DMS 273 (cell line): ENCODE data around the gene WDR20.

Source experiments
- DNase-seq: peaks from one replicate; lab custom pipeline; 2025; ENCODE audit not compliant: unreplicated experiment; lab: John Stamatoyannopoulos, UW

Gene WDR20

GRCh38 chr14:102196039-102196901 lies 56.6 kb downstream of the WDR20 start:
- DNase-seq, result peak; percentile 71

DNA sequence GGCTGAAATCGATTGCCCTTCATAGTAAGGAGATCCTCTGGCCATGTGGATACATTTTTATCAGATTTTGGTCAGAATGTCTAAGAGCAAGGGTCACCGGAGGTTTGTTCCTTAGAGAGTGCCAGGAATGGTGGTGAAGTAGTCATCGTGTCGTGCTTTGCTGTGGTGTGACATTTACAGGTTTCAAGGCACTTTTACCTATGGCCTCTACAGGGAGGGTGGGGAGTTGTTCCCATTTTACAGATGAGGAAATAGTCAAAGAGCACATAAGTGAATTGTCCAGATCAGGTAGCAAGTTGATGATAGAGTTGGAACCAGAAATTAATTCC lies 57.2 kb downstream of the WDR20 start:
- no peak for DNase-seq

- DNase-seq, result no peak
Measured at GRCh38 chr14:102197317-102197853, 57.7 kb downstream of the WDR20 start.

DNA sequence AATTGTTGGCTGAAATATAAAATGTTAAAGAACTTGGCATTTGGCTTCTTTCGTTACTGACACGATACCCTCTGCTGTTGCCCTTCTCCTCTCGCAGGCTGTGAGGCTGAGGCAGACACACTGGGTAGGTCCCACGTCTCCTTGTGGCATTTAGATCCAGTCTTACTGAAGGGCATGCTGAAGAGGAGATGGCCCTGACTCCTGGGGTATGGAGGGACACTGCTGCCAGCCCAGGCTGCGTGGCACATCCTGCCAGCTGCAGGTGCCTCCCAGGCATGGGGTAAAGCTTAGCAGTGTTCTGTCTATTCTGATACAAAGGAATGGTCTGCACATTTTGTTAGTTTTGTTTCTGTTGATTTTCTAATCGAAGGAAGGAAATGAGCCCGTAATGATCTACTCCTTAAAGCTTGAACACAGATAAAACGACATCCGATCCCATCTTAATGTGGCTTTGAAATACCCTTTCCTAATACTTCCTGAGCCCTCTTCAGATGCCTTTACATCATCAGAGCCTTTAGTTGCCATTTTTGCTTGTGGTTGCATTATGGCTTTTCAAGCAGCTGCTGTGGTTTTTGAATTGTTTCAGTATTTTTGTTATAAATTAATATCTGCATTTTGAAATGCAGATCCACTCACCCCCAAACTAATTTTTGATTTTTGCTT lies 61.1 kb downstream of the WDR20 start:
- no peak for DNase-seq

DNA sequence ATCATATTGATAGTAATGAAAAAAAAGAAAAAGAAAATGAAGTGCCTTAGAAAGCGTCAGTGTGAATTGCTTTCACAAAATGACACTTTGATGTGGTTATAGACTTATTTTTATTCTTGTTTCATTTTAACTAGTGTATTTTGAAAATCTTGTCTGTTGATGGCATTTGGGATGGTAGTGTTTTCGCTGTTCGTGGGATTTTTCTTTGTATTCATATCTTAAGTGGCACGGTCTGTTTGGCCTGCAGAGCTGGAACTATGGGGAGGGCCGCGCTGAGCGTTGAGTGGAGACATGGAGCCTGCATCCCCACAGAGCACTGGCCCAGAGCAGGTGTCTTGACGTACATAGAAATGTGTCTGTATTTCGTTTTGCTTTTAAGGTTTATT lies 61.6 kb downstream of the WDR20 start:
- no peak for DNase-seq

DNA sequence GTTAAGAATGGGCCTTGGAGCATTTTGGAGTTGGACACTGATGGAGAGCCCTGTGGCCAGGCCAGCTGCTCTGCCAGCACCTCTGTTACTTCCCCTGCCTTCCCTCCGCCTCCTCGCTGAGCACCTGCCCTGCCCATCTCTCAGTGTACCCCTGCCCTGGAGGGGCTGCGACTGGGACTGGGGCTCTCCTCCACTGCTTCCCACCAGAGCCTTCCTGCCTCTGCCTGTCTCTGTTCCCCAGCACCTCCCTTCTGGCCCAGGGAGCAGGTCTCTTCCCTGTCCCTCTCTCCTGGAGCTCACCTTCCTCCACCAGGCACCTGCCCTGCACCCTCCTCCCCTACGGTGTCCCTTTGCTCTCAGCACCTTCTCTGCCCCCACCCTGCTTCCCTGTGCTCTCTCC lies 62.1 kb downstream of the WDR20 start:
- no peak for DNase-seq

DNA sequence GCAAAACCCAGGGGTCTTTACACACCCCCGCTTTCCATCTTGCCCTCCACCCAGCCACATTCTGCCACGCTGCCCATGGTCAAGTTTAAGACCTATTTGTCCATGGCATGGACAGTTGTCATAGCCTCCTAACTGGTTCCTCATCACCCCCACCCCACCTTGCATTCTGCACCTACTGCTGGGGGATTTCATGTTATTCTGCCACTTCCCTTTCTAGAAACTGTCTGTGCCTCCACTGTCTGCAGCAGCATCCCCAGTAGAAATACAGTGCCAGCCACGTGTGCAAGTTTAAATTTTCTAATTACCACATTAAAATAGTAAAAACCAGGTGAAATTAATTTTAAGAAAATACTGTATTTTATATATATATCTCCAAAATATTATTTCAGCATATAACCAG lies 63.2 kb downstream of the WDR20 start:
- no peak for DNase-seq

DNA sequence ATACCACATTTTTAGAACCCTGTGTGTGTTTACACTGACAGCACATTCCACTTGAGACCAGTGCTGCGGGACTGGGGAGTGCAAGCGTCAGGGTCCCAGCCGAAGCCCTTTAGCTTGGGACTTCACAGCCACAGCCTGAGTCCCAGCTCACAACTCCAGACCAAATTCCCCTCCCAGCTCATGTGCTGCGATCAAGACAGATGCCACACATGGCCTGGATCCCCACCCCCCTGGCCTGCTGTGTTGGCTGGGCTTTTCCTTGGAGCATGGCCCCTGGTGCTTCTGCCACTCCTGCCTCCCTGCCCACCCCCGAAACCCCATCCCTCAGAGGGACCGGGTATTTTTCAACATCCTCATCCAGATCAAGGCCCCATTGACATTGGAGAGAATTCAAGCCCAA lies 63.7 kb downstream of the WDR20 start:
- peak; percentile 57 for DNase-seq

DNA sequence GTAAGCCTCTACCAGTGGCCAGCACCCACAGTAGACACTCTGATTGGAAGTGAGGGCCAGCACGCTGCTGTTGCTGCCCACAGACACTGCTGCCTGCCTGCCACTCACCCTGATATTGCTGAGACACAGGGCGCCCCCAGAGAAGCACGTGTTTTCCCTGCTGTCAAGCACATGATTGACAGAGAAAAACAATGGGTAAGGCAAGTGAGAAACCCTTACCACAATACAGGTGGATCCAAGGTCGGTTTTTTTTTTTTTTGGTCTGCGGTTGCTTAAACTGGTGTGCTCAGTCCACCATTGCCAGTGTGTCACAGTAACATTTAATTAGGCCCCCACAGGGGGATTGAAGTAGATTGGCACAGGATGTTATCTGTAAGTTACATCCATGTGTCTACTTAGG lies 65.9 kb downstream of the WDR20 start:
- no peak for DNase-seq

DNA sequence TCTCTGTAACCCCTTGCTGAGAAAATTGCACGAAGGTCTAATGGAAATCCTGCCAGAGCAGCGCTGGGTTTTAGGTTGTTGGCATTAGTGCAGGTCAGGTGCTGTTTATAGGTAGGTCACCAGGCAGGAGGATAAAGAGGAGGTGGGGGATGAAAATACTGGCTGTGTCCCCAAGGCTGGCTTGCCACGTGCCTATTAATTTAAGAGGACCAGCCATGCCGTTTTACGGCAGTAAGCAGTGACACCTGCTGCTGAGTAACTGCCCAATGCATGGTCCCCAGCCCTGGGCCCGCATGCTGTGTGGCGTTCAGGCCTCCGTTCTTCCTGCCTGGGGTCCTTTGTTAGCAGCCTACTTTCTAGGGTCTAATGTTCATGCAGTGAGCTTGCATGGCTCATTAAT lies 67.2 kb downstream of the WDR20 start:
- no peak for DNase-seq

DNA sequence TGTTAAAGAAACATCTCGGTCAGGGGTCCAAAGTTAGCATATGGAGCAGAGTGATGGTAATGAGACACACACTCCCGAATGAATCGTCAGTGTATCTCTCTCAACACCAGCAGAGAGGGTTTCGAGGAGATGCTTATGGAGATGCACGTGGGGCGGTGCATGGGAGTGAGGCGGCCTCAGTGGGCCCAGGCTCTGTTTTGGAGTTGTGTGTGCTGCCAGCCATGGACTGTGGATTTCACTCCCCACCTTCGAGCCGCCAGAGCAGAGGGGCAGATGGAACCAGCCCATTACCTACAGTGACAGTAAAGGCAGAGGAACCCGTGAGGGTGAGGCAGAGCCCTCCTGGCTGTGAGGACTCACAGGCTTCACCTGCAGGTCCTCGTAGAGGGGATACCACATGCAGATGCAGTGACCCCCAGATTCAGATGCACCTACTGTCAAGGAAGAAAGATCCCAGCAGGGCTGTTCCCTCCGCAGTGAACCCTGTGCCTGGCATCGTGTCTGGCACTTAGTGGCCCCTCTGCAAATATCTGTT lies 68.2 kb downstream of the WDR20 start:
- DNase-seq, result no peak

DNA sequence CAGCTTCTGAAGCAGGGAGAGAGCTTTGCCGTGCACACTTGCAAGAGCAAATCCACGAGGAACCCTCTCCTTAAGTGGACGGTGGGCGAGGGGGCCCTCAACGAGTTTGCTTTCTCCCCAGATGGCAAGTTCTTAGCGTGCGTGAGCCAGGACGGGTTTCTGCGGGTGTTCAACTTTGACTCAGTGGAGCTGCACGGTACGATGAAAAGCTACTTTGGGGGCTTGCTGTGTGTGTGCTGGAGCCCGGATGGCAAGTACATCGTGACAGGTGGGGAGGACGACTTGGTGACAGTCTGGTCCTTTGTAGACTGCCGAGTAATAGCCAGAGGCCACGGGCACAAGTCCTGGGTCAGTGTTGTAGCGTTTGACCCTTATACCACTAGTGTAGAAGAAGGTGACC lies 69.0 kb downstream of the WDR20 start:
- no peak for DNase-seq

DNA sequence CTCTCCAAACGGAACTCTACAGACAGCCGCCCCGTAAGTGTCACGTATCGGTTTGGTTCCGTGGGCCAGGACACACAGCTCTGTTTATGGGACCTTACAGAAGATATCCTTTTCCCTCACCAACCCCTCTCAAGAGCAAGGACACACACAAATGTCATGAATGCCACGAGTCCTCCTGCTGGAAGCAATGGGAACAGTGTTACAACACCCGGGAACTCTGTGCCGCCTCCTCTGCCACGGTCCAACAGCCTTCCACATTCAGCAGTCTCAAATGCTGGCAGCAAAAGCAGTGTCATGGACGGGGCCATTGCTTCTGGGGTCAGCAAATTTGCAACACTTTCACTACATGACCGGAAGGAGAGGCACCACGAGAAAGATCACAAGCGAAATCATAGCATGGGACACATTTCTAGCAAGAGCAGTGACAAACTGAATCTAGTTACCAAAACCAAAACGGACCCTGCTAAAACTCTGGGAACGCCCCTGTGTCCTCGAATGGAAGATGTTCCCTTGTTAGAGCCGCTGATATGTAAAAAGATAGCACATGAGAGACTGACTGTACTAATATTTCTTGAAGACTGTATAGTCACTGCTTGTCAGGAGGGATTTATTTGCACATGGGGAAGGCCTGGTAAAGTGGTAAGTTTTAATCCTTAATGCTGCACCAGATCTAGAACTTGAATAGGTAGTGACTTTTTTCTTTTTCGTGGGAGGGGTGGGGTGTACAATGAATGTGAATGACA lies 69.7 kb downstream of the WDR20 start:
- DNase-seq, result peak; percentile 46

DNA sequence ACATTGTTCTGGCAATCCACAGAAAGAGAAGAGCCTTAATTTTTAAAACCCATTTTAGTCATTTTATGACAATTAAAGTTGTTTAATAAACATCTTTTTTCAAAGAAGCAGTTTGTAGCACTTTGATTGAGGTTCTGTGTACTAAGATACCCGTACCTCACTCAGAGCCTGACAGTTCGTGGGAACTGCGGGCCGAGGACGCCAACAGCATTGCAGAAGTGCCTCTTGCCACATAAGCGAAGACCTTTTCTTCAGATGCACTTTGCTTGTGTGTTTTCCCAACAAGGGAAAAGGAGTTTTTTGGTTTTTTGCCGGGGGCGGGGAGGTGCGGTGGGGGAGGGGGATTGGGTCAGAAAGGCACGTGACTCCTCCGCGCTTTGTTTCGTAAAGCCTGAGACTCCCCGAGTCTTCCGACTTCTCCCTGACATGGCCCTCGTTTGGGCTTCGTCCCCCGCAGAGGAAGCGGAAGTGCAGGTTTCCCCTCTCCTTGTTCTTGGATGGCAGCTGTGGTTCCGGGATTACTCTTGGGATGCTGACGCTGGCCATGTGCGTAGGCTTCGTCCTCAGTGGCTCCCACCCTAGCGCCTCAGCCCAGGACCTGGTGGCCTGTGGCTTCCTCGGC lies 70.8 kb downstream of the WDR20 start:
- no peak for DNase-seq

DNA sequence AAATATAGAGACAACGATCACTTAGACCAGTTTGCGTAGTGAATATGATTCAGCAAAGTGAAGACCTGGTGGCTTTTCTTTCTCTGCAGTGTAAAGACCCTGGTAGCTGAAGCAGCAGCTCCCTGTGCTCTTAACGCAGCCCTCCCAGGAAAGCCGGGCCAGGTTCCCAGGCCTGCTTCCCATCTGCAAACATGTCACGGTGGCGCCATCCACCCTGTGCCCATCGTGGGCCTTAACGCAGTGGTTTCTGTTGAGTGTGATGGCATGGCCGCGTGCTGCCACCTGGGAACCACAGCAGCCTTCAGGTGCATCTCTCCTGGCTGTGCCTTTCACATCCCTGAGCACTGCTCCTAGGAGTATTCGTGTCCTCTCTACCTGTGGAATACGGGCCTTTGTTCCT lies 71.5 kb downstream of the WDR20 start:
- DNase-seq, result no peak

GRCh38 chr14:102212356-102212755 lies 72.7 kb downstream of the WDR20 start:
- DNase-seq, result no peak

DNA sequence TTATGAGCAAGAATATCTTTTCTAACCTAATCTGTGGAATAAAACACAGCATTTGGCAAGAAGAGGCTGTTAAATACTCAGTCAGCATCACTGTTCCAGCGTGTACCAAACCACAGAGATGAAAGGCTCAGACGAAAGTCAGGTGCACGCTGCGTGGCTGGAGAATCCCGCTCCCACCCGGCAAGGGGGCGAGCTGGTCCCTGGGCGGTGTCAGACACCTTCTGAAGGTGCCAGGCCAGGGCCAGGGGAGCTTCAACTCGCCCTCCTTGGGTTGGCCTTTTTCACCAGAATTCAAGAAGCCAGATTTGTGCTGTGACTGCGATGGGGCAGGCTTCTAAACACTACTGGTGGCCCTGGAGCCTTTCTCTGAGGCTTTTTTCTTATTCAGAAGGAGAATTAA lies 73.1 kb downstream of the WDR20 start:
- DNase-seq, result no peak

- DNase-seq, result no peak
Measured at GRCh38 chr14:102213470-102213869, 73.8 kb downstream of the WDR20 start.

DNA sequence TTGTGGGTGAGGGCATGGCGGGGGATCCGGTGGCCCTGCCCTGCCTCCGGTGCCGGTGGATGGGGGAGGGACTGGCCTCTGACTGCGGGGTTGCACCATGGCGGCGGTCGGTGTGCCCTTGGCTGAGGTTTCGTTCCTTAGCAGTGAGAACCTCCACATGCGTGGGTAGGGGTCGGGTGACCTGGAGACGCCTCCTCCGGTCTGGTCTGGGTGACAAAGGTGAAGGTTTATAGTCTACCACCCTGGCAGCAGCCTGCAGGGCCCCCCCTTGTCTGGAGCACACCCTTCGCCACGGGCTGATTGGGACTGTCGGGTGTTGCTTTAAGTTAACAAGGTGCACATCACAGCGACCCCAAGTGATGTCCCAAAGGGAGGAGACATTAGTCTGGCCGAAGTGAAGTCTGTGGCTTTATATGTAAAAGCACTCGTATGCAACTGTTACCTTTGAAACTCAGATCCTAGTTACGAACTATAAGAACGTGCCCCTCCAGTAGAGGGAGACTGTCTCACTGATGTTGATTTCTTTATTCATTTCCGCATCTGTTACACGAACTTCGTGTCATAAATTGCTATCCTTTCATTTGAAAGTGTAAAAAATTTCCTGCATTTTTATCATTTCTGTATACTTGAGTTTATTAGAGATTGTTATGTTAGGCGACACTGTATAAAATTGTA lies 74.4 kb downstream of the WDR20 start:
- no peak for DNase-seq

DNA sequence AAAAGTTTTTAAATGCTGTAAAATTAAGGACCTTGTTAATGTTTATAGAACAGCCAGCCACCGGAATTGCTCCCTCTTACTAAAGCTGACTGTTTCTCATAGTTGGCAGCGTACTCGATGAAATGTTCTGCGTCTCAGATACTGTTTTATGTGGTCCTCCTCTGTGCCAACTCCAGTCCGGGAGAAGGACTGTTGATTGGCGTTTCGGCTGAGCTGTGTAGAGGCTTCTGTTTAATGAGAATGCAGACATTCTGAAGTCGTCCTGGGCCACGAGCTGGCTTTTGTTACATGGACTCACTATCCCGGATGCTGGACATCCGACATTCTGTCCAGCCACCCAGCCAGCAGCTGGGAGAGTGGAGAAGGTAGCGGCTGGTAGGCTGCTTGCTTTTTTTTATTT lies 75.4 kb downstream of the WDR20 start:
- DNase-seq, result no peak
